Measurements from ENCODE around the gene EIF4A2.

Gene EIF4A2

DNA sequence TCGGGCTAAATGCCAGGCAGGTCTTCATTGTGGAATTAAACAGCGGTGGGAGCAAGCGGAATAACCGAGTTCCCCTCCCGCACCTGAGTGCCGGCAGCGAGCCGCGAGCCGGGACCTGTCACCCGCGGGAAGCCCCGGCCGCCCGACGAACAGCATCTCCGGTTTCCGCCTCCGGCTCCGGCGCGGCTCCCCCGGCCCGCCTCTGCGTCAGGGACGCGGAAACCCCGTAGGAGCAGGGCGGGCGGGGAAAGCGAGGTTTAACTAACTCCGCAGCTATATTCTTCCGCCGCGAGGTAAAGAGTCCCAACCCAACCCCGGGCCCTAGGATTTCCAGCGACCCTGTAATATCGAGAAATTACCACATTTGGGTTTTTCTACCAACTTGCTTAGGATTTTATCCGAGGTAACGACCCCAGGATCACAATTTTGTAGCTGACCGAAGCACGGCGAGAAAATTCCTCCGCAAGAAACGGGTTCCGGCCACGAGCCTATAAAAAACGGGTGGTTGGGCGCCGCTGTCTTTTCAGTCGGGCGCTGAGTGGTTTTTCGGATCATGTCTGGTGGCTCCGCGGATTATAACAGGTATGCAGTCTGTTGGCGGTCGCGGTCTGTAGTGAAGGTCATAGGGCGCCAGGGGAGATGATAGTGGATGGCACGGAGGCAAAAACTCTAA is at the start of gene EIF4A2:
TSS of gene EIF4A2 (plus strand) at position 520 of the 673 bp plus-strand sequence. CDS start at position 554, 34 bp downstream.
- DNase-seq (ENCODE audit: low spot score), result peak; percentile 93

DNA sequence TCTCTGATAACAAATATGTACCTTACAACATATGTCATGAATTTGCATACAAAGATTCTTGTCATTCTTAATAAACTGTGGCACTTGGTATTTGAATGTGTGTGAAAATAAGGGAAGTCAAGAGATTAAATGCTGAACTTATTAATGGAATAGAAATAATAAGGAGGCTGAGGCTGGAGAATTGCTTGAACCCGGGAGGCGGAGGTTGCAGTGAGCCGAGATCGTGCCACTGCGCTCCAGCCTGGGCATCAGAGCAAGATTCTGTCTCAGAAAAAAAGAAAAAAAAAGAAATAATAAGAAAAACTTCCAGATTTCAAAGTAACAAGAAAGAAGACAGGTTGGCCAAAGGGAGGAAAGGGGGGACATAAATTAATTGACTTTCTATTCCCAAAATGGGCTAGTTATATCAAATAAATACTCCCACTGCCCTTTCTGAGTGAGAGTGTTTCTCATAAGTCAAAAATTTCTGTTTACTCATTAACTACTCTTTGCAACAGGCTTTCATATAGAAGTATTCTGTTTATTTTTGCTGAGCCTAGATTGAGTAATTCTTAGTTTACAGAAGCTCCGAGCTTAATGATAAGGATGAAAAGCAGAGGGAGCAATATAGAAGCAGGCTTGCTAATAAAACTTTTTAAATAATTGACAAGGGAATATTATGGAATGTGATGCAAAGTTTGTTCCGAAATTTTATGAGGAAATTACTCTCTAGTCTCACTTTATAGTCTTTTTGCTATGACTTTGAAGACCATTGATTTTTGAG is 40.6 kb upstream of the EIF4A2 start:
- DNase-seq (ENCODE audit: low spot score), result no peak

DNA sequence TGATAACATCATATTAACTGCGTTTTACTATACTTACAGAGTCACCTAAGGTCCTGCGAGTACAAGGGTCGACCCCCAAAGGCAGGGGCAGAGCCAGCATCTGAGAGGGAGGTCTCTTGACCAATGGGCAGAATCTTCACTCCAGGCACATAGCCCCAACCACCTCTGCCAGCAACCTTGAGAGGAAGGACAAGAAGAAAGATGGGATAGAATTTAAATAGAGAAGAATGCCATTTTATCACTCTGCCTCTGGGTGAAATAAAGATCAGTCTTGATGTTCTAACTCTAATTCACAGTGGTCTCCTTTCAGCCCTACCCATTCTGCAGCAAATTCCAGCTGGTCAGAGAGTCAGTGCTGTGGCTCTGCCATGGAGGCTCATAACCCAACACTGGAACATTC is 39.7 kb upstream of the EIF4A2 start:
- no peak for DNase-seq (ENCODE audit: low spot score)

DNA sequence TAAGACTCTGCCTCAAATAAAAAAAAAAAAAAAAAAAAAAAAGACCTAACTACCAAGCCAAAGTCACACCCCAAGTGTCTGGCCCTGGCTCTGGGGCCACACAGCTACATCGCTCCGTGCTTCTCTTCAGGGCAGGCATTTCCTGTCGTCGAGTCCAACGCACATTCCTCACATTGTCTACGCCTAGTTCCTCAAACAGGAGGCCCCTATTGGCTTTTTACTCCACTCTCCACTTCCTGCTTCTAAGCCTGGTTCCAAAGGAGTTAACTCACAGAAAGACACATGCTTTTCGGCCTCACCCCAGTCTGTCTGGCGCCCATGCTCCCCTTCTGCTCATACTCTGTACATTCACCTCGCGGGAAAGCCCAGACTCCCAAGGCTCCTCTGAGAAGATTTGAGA is 37.4 kb upstream of the EIF4A2 start:
- no peak for DNase-seq (ENCODE audit: low spot score)

DNA sequence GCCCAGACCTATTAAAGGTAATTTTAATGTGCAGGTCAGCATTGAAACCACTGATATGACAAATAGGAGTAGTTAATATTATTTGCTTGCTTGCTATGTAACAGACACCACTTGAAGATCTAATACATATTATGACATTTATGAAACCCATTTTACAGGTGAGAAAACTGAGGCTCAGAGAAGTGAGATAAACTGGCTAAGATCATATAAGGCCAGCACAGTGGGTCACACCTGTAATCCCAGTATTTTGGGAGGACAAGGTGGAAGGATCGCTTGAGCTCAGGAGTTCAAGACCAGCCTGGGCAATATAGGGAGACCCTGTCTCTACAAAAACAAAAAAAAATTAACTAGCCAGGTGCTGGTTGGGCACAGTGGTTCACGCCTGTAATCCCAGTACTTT is 33.1 kb upstream of the EIF4A2 start:
- DNase-seq (ENCODE audit: low spot score), result no peak

DNA sequence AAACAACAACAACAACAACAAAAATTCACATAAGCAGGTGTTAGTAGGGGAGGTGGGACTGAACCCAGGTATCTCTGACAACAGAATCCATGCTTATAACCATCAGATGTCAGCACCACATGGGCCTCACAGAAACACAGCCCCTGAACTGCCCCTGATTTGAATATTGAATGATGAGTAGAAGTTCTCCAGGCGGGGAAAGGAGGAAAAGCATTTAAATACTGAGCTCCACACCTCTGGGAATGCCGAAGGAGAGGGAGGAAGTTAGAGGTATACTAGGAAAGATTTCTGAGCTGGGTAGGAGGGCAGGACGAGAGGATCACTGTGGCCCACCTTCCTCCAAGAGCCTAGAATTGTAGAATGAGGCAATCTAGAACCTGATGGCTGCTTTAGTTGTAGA is 31.9 kb upstream of the EIF4A2 start:
- DNase-seq (ENCODE audit: low spot score), result no peak

DNA sequence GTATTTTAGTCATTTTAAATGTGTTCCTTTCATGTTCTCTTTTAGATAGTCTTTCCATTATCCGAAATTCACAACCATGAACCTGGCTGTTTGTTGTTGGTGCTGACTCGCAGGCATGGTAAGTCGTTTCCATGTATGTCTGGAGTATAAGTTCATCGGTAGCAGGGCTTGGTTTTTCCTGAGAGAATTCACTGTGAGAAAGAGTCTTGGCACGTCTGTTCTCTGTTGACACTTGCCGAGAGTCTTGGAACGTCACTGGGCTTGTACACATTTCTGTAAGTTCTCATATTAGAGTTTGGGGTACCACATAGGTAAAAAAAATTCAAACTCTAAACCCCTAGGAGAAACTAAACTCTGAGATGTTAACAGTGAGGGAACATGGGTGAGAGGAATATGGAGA is 29.4 kb upstream of the EIF4A2 start:
- no peak for DNase-seq (ENCODE audit: low spot score)

DNA sequence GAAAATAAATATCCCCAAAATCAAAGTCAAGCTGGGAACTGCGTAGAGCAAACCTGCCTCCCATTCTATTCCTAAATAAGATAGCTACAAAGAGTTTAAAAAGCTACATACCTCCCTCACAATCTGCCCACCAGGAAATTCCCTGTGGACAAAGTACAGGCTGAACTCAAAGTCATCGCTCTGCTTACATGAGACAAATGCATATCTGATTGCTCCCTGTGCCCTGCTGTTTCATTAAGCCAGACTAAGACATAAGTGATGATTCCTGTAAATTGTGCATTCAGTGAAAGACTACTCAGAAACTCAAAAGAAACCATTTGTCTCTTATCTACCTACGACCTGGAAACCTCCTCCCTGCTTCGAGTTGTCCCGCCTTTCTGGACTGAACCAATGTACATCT is 28.5 kb upstream of the EIF4A2 start:
- DNase-seq (ENCODE audit: low spot score), result no peak

DNA sequence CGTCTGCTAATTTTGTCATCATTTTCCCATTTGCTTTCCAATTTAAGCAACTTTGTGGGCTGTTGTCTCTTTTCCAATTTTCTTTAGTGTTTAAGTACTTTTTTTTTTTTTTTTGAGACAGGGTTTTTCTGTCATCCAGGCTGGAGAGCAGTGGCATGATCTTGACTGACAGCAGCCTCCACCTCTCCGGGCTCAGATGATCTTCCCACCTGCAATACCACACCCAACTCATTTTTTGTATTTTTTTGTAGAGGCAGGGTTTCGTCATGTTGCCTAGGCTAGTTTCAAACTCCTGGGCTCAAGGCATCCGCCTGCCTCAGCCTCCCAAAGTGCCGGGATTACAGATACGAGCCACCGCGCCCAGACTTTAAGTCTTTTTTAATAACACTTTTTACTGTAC is 26.2 kb upstream of the EIF4A2 start:
- DNase-seq (ENCODE audit: low spot score), result no peak

DNA sequence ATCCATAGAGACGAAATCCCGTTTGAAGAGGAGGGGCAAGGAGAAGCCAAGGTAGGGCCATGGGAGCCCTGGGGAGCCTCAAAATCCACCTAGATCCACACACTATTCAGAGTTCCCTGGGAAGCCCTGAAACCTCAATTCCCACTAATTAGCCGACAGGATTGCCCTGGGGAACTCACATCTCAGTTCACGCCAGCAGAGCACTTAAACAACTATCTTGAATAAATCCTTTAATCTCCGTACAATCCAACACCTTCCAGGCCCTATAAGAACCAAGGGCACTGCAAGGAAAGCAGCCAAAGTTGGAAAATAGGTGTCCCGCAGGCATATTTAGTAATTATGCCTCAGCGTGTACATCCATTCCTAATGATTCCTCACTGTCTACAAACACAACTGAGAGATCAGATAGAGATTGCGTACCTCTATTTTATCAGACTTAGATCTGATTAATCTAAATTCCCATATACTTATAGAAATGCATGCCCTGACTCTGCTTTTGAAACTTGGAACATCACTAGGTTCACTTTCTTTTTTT is 25.6 kb upstream of the EIF4A2 start:
- no peak for DNase-seq (ENCODE audit: low spot score)

DNA sequence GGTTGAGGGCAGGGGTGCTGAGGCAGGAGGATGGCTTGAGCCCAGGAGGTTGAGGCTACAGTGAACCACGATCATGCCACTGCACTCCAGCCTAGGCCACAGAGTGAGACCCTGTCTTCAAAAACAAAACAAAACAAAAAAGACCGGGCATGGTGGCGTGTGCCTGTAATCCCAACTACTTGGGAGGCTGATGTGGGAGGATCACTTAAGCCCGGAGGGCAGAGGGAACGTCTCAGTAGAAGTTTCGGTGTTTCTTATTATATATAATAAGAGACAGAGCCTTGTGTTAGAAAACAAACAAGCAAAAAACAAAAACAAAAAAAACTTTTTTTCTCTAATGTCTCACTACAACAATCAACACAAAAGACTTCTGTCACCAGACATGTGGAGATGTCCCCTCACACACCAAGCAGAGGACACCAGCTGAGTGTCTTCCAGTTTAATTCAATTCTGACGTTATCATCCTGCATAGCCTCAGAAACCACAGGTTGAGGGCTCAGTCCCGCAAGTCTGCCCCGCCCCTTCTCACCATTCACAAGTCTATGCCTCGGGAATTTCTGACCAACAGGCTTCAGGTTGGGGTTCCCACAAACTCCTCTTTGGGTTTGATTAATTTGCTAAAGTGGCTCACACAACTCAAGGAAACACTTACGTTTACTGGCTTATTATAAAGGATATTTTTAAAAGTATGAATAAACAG is 24.0 kb upstream of the EIF4A2 start:
- no peak for DNase-seq (ENCODE audit: low spot score)

DNA sequence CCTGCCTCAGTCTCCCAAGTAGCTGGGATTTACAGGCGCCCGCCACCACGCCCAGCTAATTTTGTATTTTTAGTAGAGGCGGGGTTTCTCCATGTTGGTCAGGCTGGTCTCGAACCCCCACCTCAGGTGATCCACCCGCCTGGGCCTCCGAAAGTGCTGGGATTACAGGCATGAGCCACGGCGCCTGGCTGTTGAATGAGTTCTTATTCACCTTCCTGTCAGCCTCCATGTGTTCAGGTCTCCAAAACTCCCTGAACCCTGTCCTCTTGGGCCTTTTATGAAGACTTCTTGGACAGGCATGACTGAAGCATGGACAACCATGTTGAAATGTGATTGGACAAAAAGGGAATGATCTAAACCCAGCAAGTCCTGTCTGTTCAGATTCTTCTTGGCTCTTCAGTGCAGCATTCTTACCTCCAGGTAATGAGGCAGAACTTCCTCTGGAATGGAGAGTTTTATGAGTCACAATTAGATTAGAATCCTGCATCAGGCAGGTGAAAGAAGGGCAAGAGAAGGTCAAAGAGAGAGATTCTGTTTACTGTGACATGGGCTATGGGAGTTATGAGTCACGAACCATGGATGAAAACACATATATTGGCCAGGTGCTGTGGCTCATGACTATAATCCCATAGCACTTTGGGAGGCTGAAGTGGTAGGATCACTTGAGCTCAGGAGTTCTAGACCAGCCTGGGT is 23.1 kb upstream of the EIF4A2 start:
- no peak for DNase-seq (ENCODE audit: low spot score)

DNA sequence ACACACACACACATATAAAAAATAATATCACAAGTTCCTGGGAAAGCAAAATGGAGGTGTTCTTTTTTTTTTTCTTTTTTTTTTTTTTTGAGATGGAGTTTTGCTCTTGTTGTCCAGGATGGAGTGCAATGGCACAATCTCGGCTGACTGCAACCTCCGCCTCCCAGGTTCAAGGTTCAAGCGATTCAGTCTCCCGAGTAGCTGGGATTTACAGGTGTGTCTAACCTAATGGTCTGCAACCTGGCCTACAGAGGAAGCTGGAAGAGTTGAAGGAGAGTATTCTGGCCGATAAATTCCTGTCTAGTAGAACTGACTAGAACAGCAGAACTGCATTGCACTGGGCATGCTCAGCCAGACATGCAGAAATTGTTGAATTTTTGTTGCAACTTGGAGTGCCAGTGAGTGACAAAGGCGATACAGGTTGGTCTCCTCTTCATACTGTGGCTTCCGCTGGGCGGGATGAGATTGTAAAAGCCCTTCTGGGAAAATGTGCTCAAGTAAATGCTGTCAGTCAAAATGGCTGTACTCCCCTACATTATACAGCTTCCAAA is 22.4 kb upstream of the EIF4A2 start:
- DNase-seq (ENCODE audit: low spot score), result no peak

DNA sequence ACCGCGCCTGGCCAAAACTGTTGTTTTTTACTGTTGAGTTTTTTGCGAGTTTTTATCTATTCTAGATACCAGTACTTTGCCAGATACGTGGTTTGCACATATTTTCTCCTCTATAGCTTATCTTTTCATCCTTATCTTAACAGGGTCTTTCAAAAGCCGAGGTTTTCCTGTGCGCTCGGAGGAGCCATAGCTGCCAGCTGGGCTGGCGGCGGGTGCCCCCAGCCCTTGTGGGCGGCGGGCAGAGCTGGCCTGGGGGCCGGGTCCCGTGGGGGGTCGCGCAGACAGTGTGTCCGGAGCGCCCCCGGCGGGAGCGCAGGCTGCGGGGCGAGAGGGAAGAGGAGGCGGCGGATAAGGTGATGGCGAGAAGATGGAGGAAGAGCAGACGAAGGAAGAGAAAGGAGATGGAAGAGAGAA is 11.1 kb upstream of the EIF4A2 start:
- no peak for DNase-seq (ENCODE audit: low spot score)

DNA sequence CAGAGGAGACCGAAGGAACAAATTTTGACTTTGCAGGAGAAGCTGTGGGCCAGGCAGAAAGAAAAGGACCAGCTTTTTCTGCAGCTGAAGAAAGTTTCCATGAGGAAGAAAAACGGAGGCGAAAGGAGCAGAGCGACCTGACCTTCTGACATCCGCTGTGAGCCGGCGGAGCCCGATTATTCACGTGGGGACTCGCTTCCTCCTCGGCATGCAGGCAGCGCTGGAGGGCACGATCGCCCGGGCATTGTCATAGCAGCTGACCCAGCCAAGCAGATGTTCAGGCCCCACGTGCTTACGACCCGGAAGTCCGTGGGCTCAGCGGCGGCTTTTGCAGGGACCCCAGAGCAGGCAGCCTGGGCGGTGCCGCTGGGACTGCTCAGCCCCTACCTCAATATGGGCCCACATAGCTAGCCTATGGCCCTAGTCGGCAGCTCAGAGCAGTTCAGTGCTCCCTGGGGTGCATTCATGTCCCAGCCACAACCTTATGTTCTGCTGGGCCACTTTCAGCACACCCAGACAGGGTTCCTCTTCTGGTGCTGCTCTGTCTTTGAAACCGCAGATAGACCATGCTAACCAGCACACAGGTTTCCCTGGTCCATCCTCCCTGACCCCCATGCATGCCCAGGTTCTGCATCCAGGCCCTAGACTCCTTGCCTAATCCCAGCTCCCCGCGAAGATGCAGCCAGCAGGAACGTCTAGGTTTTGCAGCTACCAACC is 10.5 kb upstream of the EIF4A2 start:
- DNase-seq (ENCODE audit: low spot score), result no peak

DNA sequence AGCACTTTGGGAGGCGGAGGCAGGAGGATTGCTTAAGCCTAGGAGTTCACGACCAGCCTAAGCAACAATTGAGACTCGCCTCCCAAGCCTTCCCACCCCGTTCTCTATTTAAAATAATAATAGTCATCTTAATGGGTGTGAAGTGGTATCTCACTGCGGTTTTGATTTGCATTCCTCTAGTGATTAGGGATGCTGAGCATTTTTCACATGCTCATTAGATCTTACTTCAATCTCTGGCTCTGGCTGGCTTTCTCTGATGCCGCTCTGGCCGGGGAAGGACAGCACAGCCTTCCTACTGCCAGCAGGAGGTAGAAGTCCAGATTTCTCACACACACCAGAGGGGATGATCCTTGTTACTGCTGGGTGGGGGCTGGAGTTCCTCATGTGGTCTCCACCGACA is 7.4 kb upstream of the EIF4A2 start:
- no peak for DNase-seq (ENCODE audit: low spot score)

DNA sequence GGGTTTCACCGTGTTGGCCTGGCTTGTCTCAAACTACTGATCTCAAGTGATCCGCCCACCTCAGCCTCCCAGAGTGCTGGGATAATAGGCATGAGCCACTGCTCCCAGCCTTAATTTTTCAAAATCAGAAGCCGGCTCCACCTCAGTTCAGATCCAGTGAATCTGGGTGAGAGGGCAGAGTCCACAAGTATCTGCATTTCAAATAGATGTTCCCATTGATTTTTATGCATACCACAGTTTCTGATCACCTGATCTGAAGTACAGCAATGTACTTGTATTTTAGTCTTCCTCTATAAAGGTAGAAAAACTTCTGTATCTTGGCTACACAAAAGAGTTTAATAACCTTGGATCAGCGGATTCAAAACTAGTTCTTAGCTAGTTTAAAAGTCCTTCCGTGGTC is 4.2 kb upstream of the EIF4A2 start:
- DNase-seq (ENCODE audit: low spot score), result no peak

DNA sequence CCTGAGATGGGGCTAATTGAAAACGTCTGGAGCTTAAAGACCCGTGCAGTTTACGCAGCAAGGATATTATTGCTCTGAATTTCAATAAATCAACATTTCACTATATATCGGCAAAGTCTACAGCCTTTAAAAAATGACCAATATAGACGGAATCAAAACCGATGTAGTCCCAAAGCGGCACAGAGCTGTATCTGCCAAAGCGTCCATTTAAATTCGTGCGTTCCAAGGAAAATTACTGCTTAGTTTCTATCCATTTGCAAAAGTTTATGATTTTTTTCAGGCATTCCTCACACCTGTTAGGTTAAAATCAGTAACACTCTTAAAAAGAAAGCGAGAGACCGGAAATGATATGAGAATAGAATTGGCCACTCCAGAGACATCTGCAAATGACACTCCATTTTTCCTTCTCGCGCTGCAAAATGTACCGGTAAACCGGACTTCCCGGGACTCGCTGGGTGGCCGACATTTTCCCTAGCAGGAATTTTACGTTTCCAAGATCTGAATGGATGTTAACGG is 777 bp upstream of the EIF4A2 start:
- no peak for DNase-seq (ENCODE audit: low spot score)

DNA sequence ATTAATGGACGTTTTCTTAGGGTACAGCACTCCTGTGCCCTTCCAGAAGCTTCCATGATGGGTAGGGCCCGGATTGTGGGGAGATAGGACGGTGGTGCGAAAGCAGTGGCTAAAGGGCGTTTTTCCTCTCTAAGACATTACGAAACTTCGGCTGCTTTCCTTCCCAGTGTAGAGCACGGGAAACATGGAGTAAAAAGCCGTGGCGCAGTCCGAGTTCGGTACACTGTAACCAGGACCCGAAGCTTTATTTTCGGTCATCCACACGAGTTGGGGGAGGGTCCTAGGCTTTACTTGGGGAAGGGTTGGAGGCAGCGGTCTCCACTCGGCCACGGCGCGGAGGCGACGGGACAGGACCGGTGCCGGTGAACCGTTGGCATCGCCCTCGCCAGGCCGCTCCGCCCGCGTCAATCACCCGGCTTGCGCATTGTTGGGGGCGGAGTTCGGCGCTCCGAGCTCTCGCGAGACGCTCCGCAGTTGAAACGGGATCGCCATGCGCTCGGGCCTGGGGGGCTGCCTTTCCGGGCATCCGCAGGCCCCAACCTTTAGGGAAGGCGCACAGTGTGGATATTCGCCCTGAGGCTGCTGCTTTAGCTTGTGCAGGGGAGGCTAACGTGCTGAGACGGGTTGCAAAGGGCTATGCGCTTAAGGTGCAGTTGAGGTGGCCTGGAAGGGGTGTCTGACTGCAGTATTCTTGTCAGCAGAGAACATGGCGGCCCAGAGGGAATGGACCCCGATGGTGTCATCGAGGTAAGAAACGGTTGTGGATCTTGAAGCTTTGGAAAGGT is 546 bp downstream of the EIF4A2 start:
- DNase-seq (ENCODE audit: low spot score), result peak; percentile 89

DNA sequence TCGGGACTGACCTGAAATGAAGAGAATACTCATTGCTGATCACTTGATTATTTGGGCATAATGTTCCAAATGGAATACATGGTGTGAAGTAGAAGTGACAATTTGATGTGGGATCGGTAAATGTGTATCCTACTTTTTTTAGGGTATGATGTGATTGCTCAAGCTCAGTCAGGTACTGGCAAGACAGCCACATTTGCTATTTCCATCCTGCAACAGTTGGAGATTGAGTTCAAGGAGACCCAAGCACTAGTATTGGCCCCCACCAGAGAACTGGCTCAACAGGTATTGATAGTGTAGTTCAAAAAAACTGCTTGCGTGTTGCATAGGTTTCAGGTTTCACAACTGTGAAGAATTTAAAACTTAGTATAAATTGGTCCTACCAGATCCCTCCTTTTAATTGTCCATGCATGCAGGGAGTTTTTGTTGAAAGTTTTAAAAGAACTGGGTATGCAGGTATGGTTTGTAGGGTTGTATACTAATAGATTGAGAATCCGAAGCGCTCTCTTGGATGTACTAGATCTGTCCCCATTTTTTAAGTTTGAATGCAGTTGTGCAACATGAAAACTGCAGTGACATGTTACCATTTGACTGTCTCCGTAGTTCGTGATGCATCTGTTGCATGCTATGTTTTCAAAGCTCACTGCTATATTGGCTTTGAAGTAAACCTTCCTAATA is 1.6 kb downstream of the EIF4A2 start:
- DNase-seq (ENCODE audit: low spot score), result no peak
